Choroid plexus epithelial cell (primary cell): ENCODE results near the gene ABCA10.

ENCODE experiments used
- DNase-seq: peaks from one replicate; pipeline ENCODE4 v3.0.0-alpha.2; 2010; ENCODE audit warnings: low read depth
- H3K4me3 ChIP-seq: 2 replicates; pipeline ENCODE4 v1.5.1; 2011; ENCODE audit warnings: low read depth, mild to moderate bottlenecking, control low read depth, low read length, moderate library complexity
- TF ChIP-seq, protein P1 (sequence below): conservative IDR thresholded peaks from 2 replicates; pipeline ENCODE4 v1.5.1; 2011; ENCODE audit warnings: low read depth, mild to moderate bottlenecking, control low read depth, inconsistent platforms, low read length, moderate library complexity

The ABCA10 gene

GRCh38 chr17:69239611-69240600, 11.3 kb upstream of the ABCA10 start:
- no peak for DNase-seq
- TF ChIP-seq, protein P1, sequence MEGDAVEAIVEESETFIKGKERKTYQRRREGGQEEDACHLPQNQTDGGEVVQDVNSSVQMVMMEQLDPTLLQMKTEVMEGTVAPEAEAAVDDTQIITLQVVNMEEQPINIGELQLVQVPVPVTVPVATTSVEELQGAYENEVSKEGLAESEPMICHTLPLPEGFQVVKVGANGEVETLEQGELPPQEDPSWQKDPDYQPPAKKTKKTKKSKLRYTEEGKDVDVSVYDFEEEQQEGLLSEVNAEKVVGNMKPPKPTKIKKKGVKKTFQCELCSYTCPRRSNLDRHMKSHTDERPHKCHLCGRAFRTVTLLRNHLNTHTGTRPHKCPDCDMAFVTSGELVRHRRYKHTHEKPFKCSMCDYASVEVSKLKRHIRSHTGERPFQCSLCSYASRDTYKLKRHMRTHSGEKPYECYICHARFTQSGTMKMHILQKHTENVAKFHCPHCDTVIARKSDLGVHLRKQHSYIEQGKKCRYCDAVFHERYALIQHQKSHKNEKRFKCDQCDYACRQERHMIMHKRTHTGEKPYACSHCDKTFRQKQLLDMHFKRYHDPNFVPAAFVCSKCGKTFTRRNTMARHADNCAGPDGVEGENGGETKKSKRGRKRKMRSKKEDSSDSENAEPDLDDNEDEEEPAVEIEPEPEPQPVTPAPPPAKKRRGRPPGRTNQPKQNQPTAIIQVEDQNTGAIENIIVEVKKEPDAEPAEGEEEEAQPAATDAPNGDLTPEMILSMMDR, result no peak
- H3K4me3 ChIP-seq, result no peak overlapping the region

- DNase-seq, result no peak
- TF ChIP-seq, protein P1, result no peak
- no peak overlapping the region for H3K4me3 ChIP-seq
Observed at GRCh38 chr17:69236946-69237345, 8.3 kb upstream of the ABCA10 start.

GRCh38 chr17:69236464-69236863, 7.8 kb upstream of the ABCA10 start:
- no peak for DNase-seq
- TF ChIP-seq, protein P1, result no peak
- no peak overlapping the region for H3K4me3 ChIP-seq

DNA sequence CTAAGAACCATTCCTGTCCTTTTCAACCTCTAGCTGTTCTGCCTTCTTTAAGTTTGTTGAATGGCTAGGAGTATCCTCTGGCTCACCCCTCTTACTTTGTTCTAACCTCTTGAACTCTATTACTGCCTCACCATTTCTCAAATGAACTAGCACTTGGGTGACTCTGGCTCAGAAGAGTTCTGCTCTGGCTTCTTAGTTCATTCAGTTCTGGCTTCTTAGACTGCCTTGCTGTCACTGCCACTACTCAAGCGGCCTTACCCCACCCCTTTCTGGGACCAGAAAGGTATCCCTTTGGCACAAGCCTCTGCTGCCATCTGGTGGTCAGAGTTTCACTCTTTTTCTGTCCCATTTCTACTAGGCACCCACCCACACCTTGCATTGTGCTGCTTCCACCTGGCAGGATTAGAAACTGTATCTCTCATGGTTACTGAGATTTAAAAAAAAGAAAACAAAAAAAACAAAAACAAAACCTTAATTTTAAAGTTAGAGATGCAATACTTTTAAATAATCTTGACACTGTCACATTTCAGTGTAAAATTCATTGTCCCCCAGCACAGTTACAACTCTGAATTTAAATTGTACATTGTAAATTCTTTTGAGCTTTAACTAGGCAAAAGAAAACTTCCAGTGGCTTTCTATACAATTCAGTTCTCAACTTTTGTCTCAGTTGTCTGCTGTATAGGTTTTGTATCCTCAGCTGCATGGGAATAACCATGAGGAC, 6.9 kb upstream of the ABCA10 start:
- DNase-seq, result peak; percentile 93
- no peak overlapping the region for H3K4me3 ChIP-seq
- TF ChIP-seq, protein P1, result peak; percentile 91

DNA sequence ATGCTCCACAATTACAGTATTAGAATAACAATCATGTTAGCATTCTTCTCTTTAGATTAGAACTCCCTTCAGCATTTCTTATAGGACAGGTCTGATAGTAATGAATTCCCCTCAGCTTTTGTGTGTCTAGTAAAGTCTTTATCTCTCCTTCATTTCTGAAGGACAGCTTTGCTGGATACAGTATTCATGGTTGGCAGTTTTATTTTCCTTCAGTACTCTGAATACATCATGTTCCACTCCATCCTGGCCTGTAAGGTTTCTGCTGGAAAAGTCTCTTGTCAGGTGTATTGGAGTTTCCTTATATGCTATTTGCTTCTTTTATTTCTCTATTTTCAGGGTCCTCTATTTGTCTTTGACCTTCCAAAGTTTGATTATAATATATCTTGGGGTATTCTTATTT, 4.0 kb upstream of the ABCA10 start:
- TF ChIP-seq, protein P1, result no peak
- no peak for DNase-seq
- H3K4me3 ChIP-seq, result no peak overlapping the region

DNA sequence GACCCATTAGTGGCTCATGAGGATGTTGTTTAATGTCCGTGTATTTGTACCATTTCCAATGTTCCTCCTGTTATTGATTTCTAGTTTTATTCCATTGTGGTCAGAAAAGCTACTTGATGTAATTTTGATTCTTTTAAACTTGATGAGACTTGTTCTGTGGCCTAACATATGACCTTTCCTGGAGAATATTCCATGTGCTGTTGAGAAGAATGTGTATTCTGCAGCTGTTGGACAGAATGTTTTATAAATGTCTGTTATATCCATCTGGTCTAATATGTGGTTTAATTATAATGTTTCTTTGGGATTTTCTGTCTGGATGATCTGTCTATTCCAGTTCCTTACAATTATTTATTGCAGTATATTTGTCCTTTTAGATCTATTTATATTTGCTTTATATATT, 2.9 kb upstream of the ABCA10 start:
- no peak for DNase-seq

More for the DNA sequence above, 2.9 kb upstream of the ABCA10 start:
- TF ChIP-seq, protein P1, result no peak
- no peak overlapping the region for H3K4me3 ChIP-seq
